GM12878 (cell line): ENCODE data around the gene P3H3. TPM values are rescaled to one million over a fixed set of nuclear protein-coding genes. Genes with fewer than 3 reads are reported as not detected.

ENCODE experiments used
- ATF7 ChIP-seq: fragments of 450-650 bp; IDR thresholded peaks from 2 replicates; pipeline ENCODE4 v1.6.1; 2016; ENCODE audit warnings: low read depth, mild to moderate bottlenecking
- CREM ChIP-seq: IDR thresholded peaks from 2 replicates; pipeline ENCODE4 v1.6.1; 2014; ENCODE audit warnings: antibody characterized with exemption, low read depth
- ETV6 ChIP-seq, 2 experiments: fragments of 450-650 bp in 1 of 2; IDR thresholded peaks in 1 of 2; conservative IDR thresholded peaks in 1 of 2; 2 replicates each; pipeline ENCODE4 v1.6.1; 2014; ENCODE audit warnings: antibody characterized with exemption in 1 of 2, borderline replicate concordance in 1 of 2, low read depth in 1 of 2, mild to moderate bottlenecking in 1 of 2, moderate library complexity in 1 of 2
- GATAD2B ChIP-seq: fragments of 450-650 bp; conservative IDR thresholded peaks from 2 replicates; pipeline ENCODE4 v1.6.1; 2017; ENCODE audit warnings: low read depth, mild to moderate bottlenecking, moderate library complexity
- MEF2B ChIP-seq: fragments of 450-650 bp; IDR thresholded peaks from 2 replicates; pipeline ENCODE4 v1.6.1; 2018; ENCODE audit warnings: mild to moderate bottlenecking, moderate library complexity; ENCODE audit not compliant: partially characterized antibody, poor library complexity, severe bottlenecking
- NFIC ChIP-seq: IDR thresholded peaks from 2 replicates; pipeline ENCODE4 v1.6.1; 2012; ENCODE audit warnings: low read depth, mild to moderate bottlenecking, inconsistent platforms, low read length, moderate library complexity
- POLR2A ChIP-seq: IDR thresholded peaks from 2 replicates; pipeline ENCODE4 v1.6.1; 2011; ENCODE audit warnings: low read depth, mild to moderate bottlenecking, low read length
- RAD21 ChIP-seq: IDR thresholded peaks from 2 replicates; pipeline ENCODE4 v1.6.1; 2011; ENCODE audit warnings: mild to moderate bottlenecking, low read depth, low read length, moderate library complexity; ENCODE audit not compliant: insufficient read depth
- RELA ChIP-seq: fragments of 450-650 bp; IDR thresholded peaks from 2 replicates; pipeline ENCODE4 v1.8.0; 2014; ENCODE audit warnings: borderline replicate concordance; ENCODE audit not compliant: partially characterized antibody
- SMARCA5 ChIP-seq: fragments of 450-650 bp; IDR thresholded peaks from 2 replicates; pipeline ENCODE4 v1.6.1; 2017; ENCODE audit warnings: mild to moderate bottlenecking
- SUPT20H ChIP-seq: IDR thresholded peaks from 2 replicates; pipeline ENCODE4 v1.6.1; 2011; ENCODE audit warnings: low read depth, mild to moderate bottlenecking, low read length, moderate library complexity, borderline replicate concordance; ENCODE audit not compliant: control insufficient read depth
- polyA plus RNA-seq, 11 experiments: library from polyadenylated mRNA; depleted of rRNA in 4 of 11; unstranded in 6 of 11; stranded (reverse) in 5 of 11; fragments of >200 nt; fragmentation: Nextera tagmentation in 4 of 11; fragmentation: Illumina TruSeq in 1 of 11; extraction: Ambion mirVana in 4 of 11; extraction: Trizol in 1 of 11; gene quantifications; 1 replicate in 1 of 11; 2 replicates in 10 of 11; pipeline versions ENCODE4 v1.2.1 to v1.2.3, GENCODE V29; 2011 to 2016; ENCODE audit warnings: inconsistent platforms in 2 of 11, missing spikeins in 2 of 11, low read depth in 1 of 11
- total RNA-seq, 4 experiments: library from RNA; depleted of rRNA in 3 of 4; stranded (reverse); fragments of >200 nt in 3 of 4; fragmentation: Illumina TruSeq in 1 of 4; extraction: Trizol in 1 of 4; gene quantifications; 2 replicates each; pipeline versions ENCODE4 v1.2.1 to v1.2.3, GENCODE V29; 2013 to 2021
- TF ChIP-seq, protein P1 (sequence below): IDR thresholded peaks from 2 replicates; pipeline ENCODE4 v1.6.1; 2012; ENCODE audit warnings: low read depth, low read length, improper control_type of control experiment
- TF ChIP-seq, protein P2 (sequence below): fragments of 450-650 bp; IDR thresholded peaks from 2 replicates; pipeline ENCODE4 v1.6.1; 2018; ENCODE audit warnings: mild to moderate bottlenecking, low read depth, moderate library complexity; ENCODE audit not compliant: partially characterized antibody
- TF ChIP-seq, protein P3 (sequence below): IDR thresholded peaks from 2 replicates; pipeline ENCODE4 v1.6.1; 2011; ENCODE audit warnings: mild to moderate bottlenecking, low read depth, low read length, moderate library complexity; ENCODE audit not compliant: insufficient replicate concordance
- TF ChIP-seq, protein P4 (sequence below): fragments of 450-650 bp; IDR thresholded peaks from 2 replicates; pipeline ENCODE4 v1.6.1; 2016; ENCODE audit warnings: mild to moderate bottlenecking
- TF ChIP-seq, protein P5 (sequence below): fragments of 450-650 bp; IDR thresholded peaks from 2 replicates; pipeline ENCODE4 v1.6.1; 2017; ENCODE audit warnings: mild to moderate bottlenecking, low read depth, inconsistent platforms; ENCODE audit not compliant: poor library complexity, severe bottlenecking
- TF ChIP-seq, protein P6 (sequence below): fragments of 450-650 bp; IDR thresholded peaks from 2 replicates; pipeline ENCODE4 v1.6.1; 2017; ENCODE audit warnings: low read depth, mild to moderate bottlenecking, moderate library complexity

P3H3 gene
- total and polyA plus RNA-seq, 10 of the 15 experiments (the other 5 are each of a cell fraction or from before 2014, with no cell fraction given), result 0.03 to 0.21 (median 0.05) TPM; not detected in 7

DNA sequence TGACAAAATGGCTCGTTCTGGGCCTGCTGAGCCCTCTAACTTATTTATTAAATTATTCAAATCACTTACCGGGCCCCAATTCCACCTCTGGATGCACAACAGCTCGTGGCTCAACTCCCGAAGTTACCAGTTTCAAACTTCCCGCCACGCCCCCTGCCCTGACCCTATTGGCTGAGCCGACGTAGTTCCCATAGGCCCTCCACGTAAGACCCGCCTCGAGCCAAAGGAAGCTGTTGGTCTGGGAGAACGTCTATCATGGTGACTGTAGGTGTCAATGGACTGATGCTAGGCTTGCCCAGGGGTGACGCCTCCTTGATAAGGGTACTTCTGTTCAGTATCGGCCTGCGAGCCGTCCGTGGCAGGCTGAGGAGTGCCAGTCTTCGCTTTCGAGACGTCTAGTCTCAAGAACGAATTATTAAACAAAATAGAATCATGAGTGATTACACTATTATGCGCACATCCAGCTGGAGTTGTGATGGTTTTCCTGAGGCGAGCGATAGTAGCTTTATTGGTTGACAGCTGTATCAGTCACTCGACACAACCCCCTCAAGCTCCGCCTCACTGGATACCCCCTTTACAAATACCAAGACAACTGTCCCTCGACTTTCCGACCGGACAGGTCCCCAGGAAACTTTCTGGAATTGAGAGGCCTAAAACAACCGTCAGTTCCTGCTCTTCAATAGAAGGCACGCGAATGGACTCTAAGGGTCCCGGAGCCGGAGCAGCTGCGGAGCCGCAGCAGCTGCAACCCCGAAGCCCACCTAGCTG is 23.1 kb downstream of the P3H3 start, which contains the start of gene CDCA3 (continued):
- TF ChIP-seq, protein P1, sequence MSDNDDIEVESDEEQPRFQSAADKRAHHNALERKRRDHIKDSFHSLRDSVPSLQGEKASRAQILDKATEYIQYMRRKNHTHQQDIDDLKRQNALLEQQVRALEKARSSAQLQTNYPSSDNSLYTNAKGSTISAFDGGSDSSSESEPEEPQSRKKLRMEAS, result 0 out of 2 replicates have a peak, but pooled peaks have one; percentile 44
- TF ChIP-seq RAD21 (no peak), ETV6 (conservative IDR thresholded peaks at IDR 0.05 in 1 of 2, IDR thresholded peaks at IDR 0.05 in 1 of 2; ENCODE audit: borderline replicate concordance in 1 of 2, low read depth in 1 of 2) (no peak), NFIC (no peak), MEF2B (no peak), SMARCA5 (peak; percentile 64; the same call in 1 of the 2 replicates), GATAD2B (peak; percentile 9; the same call in 1 of the 2 replicates), RELA (no peak), ATF7 (no peak; the same call in 1 of the 2 replicates), CREM (peak; percentile 88), POLR2A (peak; percentile 90), SUPT20H (no peak)
- TF ChIP-seq, protein P2, sequence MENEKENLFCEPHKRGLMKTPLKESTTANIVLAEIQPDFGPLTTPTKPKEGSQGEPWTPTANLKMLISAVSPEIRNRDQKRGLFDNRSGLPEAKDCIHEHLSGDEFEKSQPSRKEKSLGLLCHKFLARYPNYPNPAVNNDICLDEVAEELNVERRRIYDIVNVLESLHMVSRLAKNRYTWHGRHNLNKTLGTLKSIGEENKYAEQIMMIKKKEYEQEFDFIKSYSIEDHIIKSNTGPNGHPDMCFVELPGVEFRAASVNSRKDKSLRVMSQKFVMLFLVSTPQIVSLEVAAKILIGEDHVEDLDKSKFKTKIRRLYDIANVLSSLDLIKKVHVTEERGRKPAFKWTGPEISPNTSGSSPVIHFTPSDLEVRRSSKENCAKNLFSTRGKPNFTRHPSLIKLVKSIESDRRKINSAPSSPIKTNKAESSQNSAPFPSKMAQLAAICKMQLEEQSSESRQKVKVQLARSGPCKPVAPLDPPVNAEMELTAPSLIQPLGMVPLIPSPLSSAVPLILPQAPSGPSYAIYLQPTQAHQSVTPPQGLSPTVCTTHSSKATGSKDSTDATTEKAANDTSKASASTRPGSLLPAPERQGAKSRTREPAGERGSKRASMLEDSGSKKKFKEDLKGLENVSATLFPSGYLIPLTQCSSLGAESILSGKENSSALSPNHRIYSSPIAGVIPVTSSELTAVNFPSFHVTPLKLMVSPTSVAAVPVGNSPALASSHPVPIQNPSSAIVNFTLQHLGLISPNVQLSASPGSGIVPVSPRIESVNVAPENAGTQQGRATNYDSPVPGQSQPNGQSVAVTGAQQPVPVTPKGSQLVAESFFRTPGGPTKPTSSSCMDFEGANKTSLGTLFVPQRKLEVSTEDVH, result peak; percentile 77
- TF ChIP-seq, protein P3, sequence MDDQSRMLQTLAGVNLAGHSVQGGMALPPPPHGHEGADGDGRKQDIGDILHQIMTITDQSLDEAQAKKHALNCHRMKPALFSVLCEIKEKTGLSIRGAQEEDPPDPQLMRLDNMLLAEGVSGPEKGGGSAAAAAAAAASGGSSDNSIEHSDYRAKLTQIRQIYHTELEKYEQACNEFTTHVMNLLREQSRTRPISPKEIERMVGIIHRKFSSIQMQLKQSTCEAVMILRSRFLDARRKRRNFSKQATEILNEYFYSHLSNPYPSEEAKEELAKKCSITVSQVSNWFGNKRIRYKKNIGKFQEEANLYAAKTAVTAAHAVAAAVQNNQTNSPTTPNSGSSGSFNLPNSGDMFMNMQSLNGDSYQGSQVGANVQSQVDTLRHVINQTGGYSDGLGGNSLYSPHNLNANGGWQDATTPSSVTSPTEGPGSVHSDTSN, result peak; percentile 97
- TF ChIP-seq, protein P4, sequence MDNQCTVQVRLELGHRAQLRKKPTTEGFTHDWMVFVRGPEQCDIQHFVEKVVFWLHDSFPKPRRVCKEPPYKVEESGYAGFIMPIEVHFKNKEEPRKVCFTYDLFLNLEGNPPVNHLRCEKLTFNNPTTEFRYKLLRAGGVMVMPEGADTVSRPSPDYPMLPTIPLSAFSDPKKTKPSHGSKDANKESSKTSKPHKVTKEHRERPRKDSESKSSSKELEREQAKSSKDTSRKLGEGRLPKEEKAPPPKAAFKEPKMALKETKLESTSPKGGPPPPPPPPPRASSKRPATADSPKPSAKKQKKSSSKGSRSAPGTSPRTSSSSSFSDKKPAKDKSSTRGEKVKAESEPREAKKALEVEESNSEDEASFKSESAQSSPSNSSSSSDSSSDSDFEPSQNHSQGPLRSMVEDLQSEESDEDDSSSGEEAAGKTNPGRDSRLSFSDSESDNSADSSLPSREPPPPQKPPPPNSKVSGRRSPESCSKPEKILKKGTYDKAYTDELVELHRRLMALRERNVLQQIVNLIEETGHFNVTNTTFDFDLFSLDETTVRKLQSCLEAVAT, result peak; percentile 55; the same call in 1 of the 2 replicates
- TF ChIP-seq, protein P5, sequence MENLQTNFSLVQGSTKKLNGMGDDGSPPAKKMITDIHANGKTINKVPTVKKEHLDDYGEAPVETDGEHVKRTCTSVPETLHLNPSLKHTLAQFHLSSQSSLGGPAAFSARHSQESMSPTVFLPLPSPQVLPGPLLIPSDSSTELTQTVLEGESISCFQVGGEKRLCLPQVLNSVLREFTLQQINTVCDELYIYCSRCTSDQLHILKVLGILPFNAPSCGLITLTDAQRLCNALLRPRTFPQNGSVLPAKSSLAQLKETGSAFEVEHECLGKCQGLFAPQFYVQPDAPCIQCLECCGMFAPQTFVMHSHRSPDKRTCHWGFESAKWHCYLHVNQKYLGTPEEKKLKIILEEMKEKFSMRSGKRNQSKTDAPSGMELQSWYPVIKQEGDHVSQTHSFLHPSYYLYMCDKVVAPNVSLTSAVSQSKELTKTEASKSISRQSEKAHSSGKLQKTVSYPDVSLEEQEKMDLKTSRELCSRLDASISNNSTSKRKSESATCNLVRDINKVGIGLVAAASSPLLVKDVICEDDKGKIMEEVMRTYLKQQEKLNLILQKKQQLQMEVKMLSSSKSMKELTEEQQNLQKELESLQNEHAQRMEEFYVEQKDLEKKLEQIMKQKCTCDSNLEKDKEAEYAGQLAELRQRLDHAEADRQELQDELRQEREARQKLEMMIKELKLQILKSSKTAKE, result peak; percentile 63
- TF ChIP-seq, protein P6, sequence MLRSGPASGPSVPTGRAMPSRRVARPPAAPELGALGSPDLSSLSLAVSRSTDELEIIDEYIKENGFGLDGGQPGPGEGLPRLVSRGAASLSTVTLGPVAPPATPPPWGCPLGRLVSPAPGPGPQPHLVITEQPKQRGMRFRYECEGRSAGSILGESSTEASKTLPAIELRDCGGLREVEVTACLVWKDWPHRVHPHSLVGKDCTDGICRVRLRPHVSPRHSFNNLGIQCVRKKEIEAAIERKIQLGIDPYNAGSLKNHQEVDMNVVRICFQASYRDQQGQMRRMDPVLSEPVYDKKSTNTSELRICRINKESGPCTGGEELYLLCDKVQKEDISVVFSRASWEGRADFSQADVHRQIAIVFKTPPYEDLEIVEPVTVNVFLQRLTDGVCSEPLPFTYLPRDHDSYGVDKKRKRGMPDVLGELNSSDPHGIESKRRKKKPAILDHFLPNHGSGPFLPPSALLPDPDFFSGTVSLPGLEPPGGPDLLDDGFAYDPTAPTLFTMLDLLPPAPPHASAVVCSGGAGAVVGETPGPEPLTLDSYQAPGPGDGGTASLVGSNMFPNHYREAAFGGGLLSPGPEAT, result peak; percentile 22; the same call in 1 of the 2 replicates
